ENCODE data around the gene HSPB8.
A peak's percentile ranks its signal among the peaks of the same experiment; 100 is the strongest.

Gene HSPB8

GRCh38 chr12:119169150-119169549 is 9.6 kb upstream of the HSPB8 start:
- no peak overlapping the region for H3K4me3 ChIP-seq (ENCODE audit: low read length)
- TF ChIP-seq, protein P1, sequence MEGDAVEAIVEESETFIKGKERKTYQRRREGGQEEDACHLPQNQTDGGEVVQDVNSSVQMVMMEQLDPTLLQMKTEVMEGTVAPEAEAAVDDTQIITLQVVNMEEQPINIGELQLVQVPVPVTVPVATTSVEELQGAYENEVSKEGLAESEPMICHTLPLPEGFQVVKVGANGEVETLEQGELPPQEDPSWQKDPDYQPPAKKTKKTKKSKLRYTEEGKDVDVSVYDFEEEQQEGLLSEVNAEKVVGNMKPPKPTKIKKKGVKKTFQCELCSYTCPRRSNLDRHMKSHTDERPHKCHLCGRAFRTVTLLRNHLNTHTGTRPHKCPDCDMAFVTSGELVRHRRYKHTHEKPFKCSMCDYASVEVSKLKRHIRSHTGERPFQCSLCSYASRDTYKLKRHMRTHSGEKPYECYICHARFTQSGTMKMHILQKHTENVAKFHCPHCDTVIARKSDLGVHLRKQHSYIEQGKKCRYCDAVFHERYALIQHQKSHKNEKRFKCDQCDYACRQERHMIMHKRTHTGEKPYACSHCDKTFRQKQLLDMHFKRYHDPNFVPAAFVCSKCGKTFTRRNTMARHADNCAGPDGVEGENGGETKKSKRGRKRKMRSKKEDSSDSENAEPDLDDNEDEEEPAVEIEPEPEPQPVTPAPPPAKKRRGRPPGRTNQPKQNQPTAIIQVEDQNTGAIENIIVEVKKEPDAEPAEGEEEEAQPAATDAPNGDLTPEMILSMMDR (conservative IDR thresholded peaks at IDR 0.05; ENCODE audit: low read length) = no peak
- no peak for DNase-seq (ENCODE audit: low read depth)

DNA sequence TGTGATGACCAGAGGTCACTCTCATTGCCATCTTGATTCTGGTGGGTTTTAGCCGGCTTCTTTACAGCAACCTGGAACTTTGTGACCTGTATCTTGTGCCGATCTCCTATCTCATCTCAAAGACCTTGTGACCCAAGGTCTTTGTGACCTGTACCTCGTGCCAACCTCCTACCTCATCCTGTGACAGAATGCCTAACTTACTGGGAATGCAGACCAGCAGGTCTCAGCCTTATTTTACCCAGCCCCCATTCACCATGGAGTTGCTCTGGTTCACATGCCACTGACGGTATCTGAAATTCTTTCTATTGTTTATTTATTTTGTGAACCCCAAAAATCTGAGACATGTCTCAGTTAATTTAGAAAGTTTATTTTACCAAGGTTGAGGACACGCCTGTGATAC is 7.4 kb upstream of the HSPB8 start:
- no peak for DNase-seq (ENCODE audit: low read depth)
- no peak overlapping the region for H3K4me3 ChIP-seq (ENCODE audit: low read length)
- TF ChIP-seq, protein P1 (conservative IDR thresholded peaks at IDR 0.05; ENCODE audit: low read length) = no peak

DNA sequence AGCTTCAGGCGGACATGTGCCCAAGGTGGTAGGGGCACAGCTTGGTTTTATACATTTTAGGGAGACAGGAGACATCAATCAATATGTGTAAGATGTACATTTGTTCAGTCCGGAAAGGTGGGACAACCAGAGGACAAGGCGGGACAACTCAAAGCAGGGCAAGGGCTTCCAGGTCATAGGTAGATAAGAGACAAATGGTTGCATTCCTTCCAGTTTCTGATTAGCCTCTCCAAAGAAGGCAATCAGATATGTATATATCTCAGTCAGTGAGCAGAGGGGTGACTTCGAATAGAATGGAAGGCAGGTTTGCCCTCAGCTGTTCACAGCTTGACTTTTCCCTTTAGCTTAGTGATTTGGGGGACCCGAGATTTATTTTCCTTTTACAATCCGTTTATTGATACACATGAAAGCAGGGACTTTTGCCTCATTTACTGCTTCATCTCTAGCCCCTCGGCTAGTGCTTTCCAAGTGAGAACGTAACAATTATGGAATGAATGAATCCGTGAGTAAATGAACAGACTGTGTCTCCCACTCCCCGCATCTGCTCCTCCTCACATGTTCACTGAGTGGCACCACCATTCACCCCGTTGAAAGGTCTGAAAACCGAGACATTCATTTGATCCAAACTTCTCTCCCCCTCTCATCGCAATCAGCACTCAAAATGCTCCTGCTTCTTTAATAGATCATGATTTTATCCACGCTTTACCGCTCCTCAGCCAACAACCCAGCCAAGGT is 6.9 kb upstream of the HSPB8 start:
- no peak overlapping the region for H3K4me3 ChIP-seq (ENCODE audit: low read length)
- no peak for DNase-seq (ENCODE audit: low read depth)
- TF ChIP-seq, protein P1 (conservative IDR thresholded peaks at IDR 0.05; ENCODE audit: low read length) = no peak

- TF ChIP-seq, protein P1 (conservative IDR thresholded peaks at IDR 0.05; ENCODE audit: low read length) = no peak
- no peak overlapping the region for H3K4me3 ChIP-seq (ENCODE audit: low read length)
- no peak for DNase-seq (ENCODE audit: low read depth)
These were observed 3.6 kb upstream of the HSPB8 start for GRCh38 chr12:119175081-119175480.

GRCh38 chr12:119176267-119177055 is 2.3 kb upstream of the HSPB8 start:
- DNase-seq (ENCODE audit: low read depth) = peak; percentile 86
- peak overlapping the region; percentile 45 for H3K4me3 ChIP-seq (ENCODE audit: low read length)
- TF ChIP-seq, protein P1 (conservative IDR thresholded peaks at IDR 0.05; ENCODE audit: low read length) = no peak

DNA sequence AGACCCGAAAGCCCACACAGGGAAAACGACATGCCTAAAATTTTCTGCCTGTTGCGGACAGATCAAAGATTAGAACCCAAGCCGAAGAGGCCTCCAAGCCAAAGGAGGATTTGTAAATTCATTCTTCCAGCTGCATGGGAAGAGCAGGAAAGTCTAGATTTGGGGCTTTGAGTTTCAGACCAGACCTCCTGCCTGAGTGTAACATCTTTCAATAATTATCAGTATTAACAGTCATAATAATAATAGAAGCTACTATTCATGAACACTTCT is 1.7 kb upstream of the HSPB8 start:
- TF ChIP-seq, protein P1 (conservative IDR thresholded peaks at IDR 0.05; ENCODE audit: low read length) = no peak
- DNase-seq (ENCODE audit: low read depth) = no peak
- H3K4me3 ChIP-seq (ENCODE audit: low read length) = no peak overlapping the region
